Smooth muscle cell (in vitro differentiated cells): ENCODE measurements around the gene BRD7. TPM values are rescaled to one million over a fixed set of nuclear protein-coding genes. Genes with fewer than 3 reads are reported as not detected.

Experiments
- DNase-seq: peaks from one replicate; lab custom pipeline; 2025; ENCODE audit not compliant: unreplicated experiment; lab: John Stamatoyannopoulos, UW
- H2AFZ ChIP-seq: fragments of 200-600 bp; sonication (generic); 2 replicates; pipeline ENCODE4 v1.6.0; 2016; ENCODE audit warnings: antibody characterized with exemption, low read depth, mild to moderate bottlenecking
- H3F3A ChIP-seq: fragments of 200-600 bp; sonication (generic); 2 replicates; pipeline ENCODE4 v1.6.0; 2017; ENCODE audit warnings: antibody characterized with exemption, low read depth
- H3K27ac ChIP-seq: fragments of 200-600 bp; sonication (generic); 2 replicates; pipeline ENCODE4 v1.5.1; 2016; ENCODE audit warnings: low read depth, mild to moderate bottlenecking
- H3K27me3 ChIP-seq: fragments of 200-600 bp; sonication (generic); 2 replicates; pipeline ENCODE4 v1.6.1; 2016; ENCODE audit warnings: low read depth, mild to moderate bottlenecking
- H3K36me3 ChIP-seq: fragments of 200-600 bp; sonication (generic); 2 replicates; pipeline ENCODE4 v1.5.1; 2016; ENCODE audit warnings: low read depth
- H3K4me1 ChIP-seq: fragments of 200-600 bp; sonication (generic); 2 replicates; pipeline ENCODE4 v1.5.1; 2016; ENCODE audit warnings: low read depth
- H3K4me2 ChIP-seq: fragments of 200-600 bp; sonication (generic); 2 replicates; pipeline ENCODE4 v1.6.0; 2016; ENCODE audit warnings: mild to moderate bottlenecking
- H3K4me3 ChIP-seq: fragments of 200-600 bp; sonication (generic); 2 replicates; pipeline ENCODE4 v1.5.1; 2016; ENCODE audit warnings: mild to moderate bottlenecking
- H3K79me2 ChIP-seq: fragments of 200-600 bp; sonication (generic); 2 replicates; pipeline ENCODE4 v1.6.0; 2016; ENCODE audit warnings: low read depth, mild to moderate bottlenecking
- H3K9ac ChIP-seq: fragments of 200-600 bp; sonication (generic); 2 replicates; pipeline ENCODE4 v1.6.0; 2016; ENCODE audit warnings: low read depth
- H3K9me3 ChIP-seq: fragments of 200-600 bp; sonication (generic); replicated peaks from 2 replicates; pipeline ENCODE4 v1.5.1; 2016; ENCODE audit warnings: low read depth
- H4K20me1 ChIP-seq: fragments of 200-600 bp; sonication (generic); 2 replicates; pipeline ENCODE4 v1.6.0; 2016; ENCODE audit warnings: low read depth
- CTCF ChIP-seq: fragments of 200-600 bp; sonication (generic); IDR thresholded peaks from 2 replicates; pipeline ENCODE4 v1.5.1; 2017; ENCODE audit warnings: borderline replicate concordance, mild to moderate bottlenecking, antibody characterized with exemption; ENCODE audit not compliant: insufficient read depth, poor library complexity, severe bottlenecking
- WGBS: methylation state at CpG from one replicate; pipeline ENCODE4 v1.1.7; 2016; ENCODE audit warnings: low lambda C conversion rate; 5-methylcytosine and 5-hydroxymethylcytosine counted together
- polyA plus RNA-seq: library from polyadenylated mRNA; unstranded; fragments of >200 nt; fragmentation: Nextera tagmentation; extraction: Ambion mirVana; gene quantifications from 2 replicates; pipeline ENCODE4 v1.2.1, GENCODE V29; 2016
- total RNA-seq: library from RNA; depleted of rRNA; stranded (reverse); fragments of >200 nt; gene quantifications from 2 replicates; pipeline ENCODE4 v1.2.3, GENCODE V29; 2014

Gene BRD7
- total and polyA plus RNA-seq, 2 experiments from 2014 or later: 33.9 to 40.4 TPM

GRCh38 chr16:50340578-50340977 lies 28.2 kb downstream of the BRD7 start:
- peaks cover 23% of the 10 kb centered on the region for H4K20me1 ChIP-seq
- no peaks in the 10 kb centered on the region for H3K27me3 ChIP-seq
- H3F3A ChIP-seq: peaks cover 21% of the 10 kb centered on the region
- 92% methylated on average over 2 of the region's 2 CpGs for WGBS
- no peaks in the 10 kb centered on the region for H3K36me3 ChIP-seq
- no peak overlapping the region for H3K27ac ChIP-seq
- TF ChIP-seq CTCF: no peak
- peaks cover 9% of the 10 kb centered on the region for H3K4me1 ChIP-seq
- no peak overlapping the region for H3K9ac ChIP-seq
- H3K79me2 ChIP-seq: peaks cover 6% of the 10 kb centered on the region
- H2AFZ ChIP-seq: no peak overlapping the region
- H3K4me2 ChIP-seq: no peak overlapping the region
- no peak for DNase-seq
- no peak overlapping the region for H3K4me3 ChIP-seq
- H3K9me3 ChIP-seq: no peaks in the 10 kb centered on the region

GRCh38 chr16:50338371-50339231 lies 30.2 kb downstream of the BRD7 start:
- H3K27ac ChIP-seq: peak overlapping the region; percentile 84
- DNase-seq: no peak
- H3K36me3 ChIP-seq: no peaks in the 10 kb centered on the region

DNA sequence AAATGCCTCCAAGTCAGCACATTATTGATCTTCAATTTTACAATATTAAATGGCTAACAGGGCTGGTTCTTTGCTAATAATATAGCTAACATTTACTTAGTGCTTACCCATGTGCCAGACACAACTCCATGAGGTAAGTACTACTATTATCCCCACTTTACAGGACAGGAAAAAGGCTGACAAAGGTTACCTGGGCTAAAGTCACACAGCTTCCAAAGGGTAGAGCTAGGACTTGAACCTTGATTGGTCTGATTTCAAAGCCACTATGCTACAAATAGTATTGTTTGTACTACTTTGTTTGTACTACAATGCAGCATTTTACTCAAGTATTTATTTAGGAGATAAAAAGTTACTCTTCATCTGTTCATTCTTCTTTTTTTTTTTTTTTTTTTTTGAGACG lies 31.9 kb downstream of the BRD7 start:
- Histone ChIP-seq H3K27me3 (no peaks in the 10 kb centered on the region), H3K4me3 (no peak overlapping the region), H3K27ac (no peak overlapping the region), H2AFZ (no peak overlapping the region), H3K4me2 (no peak overlapping the region), H3K4me1 (peaks cover 9% of the 10 kb centered on the region), H3K9ac (no peak overlapping the region), H3K36me3 (peaks cover 5% of the 10 kb centered on the region), H3F3A (peaks cover 21% of the 10 kb centered on the region), H3K9me3 (no peaks in the 10 kb centered on the region), H3K79me2 (peaks cover 13% of the 10 kb centered on the region), H4K20me1 (peaks cover 24% of the 10 kb centered on the region)
- no peak for TF ChIP-seq CTCF
- WGBS: 88% methylated on average over 1 of the region's 1 CpG
- no peak for DNase-seq

More at GRCh38 chr16:50338371-50339231, 30.2 kb downstream of the BRD7 start:
- Histone ChIP-seq H3K9ac (no peak overlapping the region), H3K9me3 (no peaks in the 10 kb centered on the region), H3K79me2 (peaks cover 6% of the 10 kb centered on the region), H3K4me2 (peak overlapping the region; percentile 76), H2AFZ (no peak overlapping the region), H3K4me1 (peaks cover 9% of the 10 kb centered on the region), H3F3A (peaks cover 21% of the 10 kb centered on the region), H4K20me1 (peaks cover 23% of the 10 kb centered on the region), H3K4me3 (no peak overlapping the region), H3K27me3 (no peaks in the 10 kb centered on the region)
- no peak for TF ChIP-seq CTCF
- WGBS: 29% methylated on average over 8 of the region's 8 CpGs
